OCI-M1 (cell line): ENCODE results near the gene FKBP8.
"Not testable (repeated sequence)": the region's sequence is repeated elsewhere in the genome, so short reads cannot be mapped to it uniquely, and the experiment has no call there.

ENCODE experiments used
- DNase-seq: peaks from one replicate; lab custom pipeline; 2025; lab: John Stamatoyannopoulos, UW

Gene FKBP8

DNA sequence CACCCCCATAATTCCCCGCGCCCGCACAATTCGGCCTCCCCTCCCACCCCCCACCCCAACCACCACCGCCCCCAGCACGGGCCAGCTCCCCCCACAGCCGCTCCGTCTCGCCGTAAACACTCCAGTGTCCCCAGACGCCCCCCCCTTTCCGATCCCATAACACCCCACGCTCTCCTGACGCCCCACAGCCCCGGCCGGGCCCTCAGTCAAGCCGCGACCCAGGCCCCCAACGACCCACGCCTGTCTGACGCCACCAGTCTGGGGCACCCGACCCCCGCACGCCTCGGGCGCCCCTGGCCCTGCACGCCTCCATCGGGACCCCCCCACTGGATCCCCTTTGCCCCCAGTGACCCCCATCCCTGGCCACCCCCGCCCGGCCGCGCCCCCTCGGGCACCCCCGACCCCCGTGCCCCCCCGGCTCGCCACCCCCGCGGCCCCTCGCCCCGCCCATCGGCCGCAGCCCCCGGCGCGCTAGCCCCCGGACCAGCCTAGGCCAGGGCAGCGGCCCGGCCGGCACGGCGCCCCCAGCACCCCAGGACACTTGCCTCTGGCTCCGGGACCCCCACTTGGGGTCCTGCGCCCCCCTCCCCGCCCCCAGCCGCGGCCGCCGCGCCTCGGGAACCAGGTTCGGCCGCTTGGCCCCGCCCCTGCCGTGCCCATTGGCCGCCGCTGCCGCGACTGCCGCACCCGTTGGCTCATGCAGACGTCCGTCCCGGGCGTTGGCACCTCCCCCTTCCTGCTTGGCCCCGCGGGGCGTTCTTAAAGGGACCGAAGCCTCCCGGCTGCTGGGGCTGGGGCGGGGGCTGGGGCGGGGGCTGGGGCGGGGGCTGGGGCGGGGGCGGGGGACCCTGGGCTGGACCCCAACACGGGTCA, at the start of gene FKBP8:
Gene FKBP8 (minus strand): TSS at position 633 of the 873 bp plus-strand sequence. CDS start 1,603 bp downstream, outside the sequence.
- peak; percentile 95 for DNase-seq

DNA sequence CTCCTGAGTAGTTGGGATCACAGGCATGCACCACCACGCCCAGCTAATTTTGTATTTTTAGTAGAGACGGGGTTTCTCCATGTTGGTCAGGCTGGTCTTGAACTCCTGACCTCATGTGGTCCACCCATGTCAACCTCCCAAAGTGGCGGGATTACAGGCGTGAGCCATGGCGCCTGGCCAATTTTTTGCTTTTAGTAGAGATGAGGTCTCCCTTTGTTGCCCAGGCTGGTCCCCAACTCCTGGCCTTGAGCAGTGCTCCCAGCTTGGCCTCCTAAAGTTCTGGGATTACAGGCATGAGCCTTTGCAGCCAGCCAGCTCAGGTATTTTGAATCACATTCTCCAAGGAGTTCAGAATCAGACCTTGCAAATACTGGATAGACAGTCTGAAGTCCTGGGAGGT, 49.4 kb upstream of the FKBP8 start:
- DNase-seq, result not testable (repeated sequence)

DNA sequence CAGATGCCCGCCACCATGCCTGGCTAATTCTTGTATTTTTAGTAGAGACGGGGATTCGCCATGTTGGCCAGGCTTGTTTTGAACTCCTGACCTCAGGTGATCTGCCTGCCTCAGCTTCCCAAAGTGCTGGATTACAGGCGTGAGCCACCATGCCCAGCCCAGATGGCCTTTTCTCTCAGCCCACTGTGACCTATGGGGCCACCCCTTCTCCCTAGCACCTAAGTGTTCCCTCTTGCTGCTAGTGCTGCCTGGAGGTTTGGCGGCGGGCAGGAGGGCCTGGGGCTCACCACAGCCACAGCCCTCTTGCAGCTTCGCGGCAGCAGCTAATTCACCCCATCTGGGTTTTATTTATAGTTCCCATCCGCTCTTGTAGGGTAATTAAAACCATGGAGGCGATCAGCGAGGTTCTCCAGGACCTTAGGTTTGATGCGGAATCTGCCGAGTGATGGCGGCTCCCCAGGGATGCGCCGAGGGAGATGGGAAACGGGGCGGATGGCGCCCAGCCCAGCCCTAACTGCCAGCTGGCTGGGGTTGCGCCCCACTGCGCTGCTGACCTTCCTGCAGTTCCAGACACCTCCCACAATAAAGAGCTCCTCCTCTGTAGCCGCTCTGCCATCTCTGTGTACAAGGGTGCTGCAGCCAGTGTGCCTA, 48.5 kb upstream of the FKBP8 start:
- DNase-seq, result no peak

DNA sequence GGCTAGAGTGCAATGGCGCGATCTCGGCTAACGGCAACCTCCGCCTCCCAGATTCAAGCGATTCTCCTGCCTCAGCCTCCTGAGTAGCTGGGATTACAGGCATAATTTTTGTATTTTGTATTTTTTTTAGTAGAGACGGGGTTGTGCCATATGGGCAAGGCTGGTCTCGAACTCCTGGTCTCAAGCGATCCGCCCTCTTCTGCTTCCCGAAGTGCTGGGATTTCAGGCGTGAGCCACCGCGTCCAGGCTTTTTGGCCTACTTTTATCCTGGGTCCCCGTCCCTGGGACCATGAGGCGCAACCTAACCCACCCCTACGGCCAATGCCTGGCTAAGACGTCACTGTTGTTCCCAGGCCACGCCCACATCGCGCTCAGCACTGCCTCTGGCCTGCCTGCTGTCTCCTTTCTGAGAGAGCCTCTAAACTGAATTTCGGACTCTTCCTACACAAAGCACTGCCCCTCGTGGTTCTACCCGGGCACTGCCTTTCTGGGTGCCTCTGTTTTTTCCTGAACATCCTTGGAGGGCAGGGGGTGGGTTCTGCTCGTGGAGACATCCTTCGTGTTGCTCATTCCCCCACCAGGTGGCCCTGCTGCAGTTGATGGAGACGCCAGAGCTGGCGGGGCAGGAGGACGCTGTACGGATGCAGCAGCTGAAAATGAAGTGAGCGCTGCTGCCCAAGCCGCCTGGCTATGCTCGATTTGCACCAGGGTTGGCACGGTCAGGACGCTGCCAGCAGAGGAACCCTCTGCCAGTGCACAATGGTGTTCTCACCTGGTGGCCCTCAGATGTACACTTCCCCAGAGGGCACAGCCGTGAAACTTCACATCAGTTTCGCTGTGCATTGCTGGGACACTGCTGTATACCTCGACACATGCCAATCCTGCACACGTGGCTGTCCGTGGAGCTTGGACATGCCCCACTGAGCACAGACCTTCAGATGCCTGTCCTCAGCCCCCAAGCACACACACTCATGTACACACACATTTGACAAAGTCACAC, 47.2 kb upstream of the FKBP8 start:
- no peak for DNase-seq

DNA sequence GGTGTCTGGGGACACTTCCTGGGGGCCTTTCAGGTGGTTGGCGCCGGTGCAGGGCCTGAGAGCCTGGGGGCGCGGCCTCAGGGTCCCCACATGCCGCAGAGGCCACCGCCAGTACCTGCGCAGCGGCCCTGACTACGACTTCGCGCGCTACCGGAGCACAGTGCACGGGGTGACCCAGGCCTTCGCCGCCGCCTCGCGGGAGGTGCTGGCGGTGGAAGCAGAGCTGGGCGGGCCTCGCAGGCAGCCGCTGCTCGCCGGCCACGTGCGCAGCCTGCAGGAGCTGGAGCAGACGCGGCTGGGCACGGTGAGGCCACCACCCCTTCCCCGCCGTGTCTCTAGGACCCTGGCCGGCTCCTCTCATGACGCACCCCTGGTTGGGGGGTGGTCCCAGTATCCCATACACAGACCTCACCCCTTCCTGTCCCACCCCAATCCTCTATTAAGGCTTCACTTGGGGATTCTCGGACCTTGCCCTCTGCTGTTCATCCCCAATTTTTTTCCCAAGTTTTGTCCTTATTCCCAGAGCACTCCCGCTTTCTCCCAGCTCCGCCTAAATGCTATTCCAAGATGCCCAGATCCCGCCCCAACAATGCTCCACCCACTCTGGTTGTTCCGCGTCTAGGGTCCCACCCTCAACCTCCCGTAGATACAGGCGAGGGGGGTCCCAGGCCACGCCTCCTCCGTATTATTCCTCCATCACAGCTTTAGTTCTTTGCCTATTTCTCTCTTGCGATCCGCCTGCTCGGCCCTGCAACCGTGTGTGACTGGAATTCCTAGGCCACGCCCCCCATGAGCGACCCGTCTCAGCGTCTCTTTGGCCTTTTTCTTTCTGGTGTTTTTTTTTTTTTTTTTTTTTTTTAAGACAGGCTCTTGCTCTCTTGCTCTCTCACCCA, 46.3 kb upstream of the FKBP8 start:
- DNase-seq, result peak; percentile 76

DNA sequence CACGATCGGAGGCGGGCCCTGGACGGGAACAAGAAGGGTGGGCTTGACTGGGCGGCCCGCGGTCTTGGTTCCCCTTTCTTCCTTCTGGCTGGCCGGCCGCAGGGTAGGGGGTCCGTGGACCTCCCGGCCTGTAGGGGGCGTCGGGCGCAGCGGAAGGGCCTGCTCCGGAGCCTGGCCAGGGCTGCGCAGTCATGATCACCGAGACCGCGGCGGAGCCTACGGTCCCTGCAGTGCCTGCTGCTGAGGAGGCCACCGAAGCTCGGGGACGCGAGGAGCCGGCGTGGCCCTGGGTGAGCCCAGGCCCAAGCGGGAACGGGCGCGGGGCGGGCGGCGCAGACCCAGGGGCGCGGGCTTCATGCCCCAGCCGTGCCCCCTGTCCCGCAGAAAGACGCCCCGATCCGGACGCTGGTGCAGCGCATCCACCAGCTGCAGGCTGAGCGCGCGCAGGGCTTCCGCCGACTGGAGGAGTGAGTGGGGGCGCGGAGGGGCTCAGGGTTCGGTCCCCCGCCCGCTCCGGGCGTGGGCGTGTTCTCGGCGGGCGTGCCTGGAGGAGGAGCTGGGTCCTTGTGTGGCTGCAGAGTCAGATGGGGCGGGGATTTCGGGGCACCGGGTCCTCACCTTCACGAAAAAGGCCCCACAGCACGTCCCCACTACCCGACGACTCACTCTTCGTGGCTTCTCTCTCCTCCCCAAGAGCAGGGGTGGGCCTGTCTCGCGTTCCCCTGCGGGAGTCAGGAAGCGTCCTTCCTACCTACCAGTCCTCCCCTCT, 45.4 kb upstream of the FKBP8 start, which contains the start of gene REX1BD:
Gene REX1BD (plus strand): TSS at position 188 of the 769 bp plus-strand sequence. CDS start 4 bp downstream, at position 192.
- DNase-seq, result peak; percentile 95

DNA sequence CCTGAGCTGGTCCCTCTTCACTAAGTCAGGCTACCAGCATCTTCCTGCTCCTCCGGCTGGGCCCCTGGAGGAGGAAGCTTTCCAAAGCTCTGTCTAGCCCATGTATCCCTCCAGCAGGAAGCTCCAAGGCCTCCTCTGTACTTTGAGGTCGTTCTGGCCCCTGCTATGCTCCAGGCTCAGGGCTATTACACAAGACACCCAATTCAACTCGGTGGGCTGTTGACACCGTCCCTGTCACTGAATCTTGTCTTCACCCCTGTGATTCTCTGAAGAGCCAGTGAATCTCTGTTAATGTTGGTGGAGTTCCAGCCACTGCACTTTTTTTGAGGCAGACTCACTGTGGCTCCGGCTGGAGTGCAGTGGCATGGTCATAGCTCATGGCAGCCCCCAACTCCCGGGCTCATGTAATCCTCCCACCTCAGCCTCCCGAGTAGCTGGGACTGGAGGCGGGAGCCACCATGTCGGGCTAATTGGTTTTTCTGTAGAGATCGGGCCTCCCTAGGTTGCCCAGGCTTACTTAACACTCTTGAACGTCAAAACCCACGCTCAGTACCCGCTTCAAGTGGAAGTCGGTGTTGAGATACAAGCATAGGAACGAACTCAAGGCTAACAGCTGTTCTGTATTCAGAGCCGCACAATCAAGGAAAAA, 44.7 kb upstream of the FKBP8 start:
- DNase-seq, result no peak

DNA sequence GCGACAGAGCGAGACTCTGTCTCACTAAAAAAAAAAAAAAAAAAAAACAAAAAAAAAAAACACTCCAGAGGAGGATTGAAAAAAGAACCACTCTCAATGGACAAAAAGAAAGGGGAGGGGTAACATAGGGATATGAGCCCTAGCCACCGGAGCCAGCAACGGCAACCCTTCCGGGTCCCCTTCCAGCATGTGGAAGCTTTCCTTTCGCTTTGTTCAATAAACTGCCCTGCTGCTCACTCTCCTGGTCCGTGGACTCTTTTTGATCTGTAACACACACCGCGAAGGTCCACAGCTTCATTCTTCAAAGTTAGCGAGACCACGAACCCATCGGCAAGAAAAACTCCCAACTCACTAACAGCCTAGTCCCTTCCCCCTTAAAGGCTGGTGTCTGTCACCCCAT, 44.2 kb upstream of the FKBP8 start:
- DNase-seq, result no peak

DNA sequence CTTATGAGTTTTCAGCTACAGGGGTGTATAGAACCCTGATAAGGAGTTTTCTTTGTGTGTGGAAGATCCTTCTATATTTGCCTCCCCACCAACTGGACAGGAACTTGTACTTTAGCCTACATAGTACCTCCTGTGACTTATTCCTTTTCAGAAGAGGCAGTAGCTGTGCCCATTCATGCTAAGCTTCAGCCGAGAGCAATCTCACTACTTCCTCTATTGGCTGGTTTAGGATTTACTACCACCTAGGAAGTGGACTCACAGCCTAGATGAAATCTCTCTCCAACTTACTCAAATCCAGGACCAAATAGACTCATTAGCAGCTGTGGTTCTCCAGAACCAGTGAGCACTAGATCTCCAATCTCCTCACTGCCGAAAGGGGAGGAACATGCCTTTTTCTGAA, 42.9 kb upstream of the FKBP8 start:
- peak; percentile 76 for DNase-seq

DNA sequence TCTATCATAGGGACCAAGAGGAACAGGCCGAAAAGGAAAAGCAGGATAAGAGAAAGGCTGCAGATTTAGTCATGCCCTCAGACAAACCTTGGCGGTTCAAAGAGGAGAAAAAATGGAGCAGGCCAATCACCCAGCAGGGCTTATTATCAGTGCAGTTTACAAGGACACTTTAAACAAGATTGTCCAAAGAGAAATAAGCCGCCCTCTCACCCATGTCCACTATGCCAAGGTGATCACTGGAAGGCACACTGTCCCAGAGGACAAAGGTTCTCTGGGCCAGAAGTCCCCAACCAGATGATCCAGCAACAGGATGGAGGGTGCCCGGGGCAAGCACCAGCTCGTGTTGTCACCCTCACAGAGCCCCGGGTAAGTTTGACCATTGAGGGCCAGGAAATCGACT, 36.9 kb upstream of the FKBP8 start:
- DNase-seq, result no peak

DNA sequence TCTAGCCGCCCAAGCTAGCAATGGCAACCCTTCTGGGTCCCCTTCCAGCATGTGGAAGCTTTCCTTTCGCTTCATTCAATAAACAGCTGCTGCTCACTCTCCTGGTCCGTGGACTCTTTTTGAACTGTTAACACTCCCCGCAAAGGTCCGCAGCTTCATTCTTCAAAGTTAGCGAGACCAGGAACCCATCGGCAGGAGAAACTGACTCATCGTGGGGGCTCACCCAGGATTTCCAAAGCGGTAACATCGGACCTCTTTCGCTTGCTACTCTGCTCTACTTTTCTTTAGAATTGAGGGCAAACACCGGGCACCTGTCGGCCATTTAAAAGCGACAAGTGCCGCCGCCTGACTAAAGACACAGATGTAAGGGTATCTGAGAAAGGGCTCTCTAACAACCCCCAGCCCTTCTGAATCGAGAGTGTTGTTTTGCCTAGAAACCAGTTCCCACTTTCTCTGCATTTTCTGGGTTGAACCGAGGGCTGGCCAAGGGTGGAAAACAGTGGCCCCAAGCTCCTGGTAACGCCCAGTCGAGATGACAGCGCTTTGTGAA, 34.1 kb upstream of the FKBP8 start:
- DNase-seq, result no peak

DNA sequence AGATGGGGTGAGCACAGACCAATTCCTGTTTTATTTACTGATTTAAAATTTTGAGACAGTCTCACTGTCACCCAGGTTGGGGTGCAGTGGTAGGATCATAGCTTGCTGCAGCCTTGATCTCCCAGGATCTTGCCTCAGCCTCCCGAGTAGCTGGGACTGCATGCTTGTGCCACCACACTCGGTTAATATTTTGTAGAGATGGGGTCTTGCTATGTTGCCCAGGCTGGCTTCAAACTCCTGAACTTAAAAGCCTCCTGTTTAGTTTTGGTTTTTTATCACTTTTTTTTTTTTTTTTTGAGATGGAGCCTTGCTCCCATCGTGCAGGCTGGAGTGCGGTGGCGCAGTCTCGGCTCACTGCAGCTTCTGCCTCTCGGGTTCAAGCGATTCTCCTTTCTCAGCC, 33.0 kb upstream of the FKBP8 start:
- no peak for DNase-seq

DNA sequence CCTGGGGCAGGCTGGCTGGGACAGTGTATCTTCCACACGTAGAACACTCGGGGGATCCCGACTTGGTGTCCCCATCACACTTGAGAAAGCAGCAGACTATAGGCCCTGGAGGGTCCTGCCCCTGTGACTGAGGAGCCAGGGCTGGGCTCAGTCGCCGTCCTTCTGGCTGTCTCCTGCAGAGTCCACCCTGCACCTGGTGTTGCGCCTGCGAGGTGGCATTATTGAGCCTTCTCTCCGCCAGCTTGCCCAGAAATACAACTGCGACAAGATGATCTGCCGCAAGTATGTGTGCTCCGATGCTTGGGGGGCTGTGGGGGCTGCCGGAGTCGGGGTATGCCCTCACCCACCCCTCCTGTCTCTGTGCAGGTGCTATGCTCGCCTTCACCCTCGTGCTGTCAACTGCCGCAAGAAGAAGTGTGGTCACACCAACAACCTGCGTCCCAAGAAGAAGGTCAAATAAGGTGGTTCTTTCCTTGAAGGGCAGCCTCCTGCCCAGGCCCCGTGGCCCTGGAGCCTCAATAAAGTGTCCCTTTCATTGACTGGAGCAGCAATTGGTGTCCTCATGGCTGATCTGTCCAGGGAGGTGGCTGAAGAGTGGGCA, 31.4 kb upstream of the FKBP8 start:
- no peak for DNase-seq

DNA sequence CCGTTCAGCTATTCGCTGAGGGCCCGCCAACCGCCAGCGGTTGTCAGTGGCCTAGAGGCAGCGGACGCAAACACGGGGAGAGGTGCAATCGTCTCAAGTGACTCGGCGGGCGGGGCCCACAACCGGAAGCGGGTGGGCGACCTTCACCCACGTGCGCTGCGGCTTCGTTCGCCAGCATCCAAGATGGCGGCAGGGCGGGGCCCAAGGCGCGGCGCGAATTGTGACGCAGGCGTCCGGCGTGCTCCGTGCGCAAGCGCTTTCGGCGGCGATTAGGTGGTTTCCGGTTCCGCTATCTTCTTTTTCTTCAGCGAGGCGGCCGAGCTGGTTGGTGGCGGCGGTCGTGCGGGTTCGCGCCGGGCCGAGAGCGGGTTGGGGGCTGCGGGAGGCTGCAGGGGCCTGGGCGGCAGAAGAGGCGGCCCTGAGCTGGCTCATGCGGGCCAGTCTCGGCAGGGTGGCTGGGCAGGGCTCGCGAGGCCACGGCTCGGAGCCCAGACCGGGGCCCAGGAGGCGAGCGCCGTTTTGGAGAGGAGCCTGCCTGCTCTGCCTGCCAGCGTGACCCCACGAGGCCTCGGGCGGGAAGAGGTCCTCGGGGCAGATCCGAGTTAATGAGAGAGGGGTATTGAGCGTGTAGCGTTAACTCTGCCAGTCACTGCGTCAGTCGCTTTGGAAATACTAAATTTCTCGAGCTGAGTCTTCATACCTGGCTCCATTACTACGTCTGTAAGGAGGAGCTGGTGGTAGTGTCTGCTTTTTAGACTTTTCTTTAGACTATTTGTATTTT, 28.4 kb upstream of the FKBP8 start, which contains the start of gene UBA52:
Gene UBA52 (plus strand): TSS at position 294 of the 781 bp plus-strand sequence. CDS start 1,444 bp downstream, outside the sequence.
- DNase-seq, result peak; percentile 99

DNA sequence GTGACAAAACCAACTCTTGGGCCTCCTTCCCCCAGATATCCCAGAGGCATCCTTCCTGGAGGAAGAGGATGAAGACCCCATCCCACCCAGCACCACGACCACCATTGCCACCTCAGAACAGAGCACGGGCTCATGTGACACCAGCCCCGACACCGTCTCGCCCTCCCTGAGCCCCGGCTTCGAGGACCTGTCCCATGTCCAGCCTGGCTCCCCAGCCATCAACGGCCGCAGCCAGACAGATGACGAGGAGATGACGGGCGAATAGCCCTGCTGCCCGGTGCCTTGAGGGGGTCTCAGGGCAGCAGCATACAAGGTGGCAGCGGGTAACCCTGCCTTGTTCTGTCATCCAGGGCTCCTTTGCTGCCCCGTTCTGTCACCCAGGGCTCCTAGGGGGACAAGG, 25.0 kb upstream of the FKBP8 start:
- no peak for DNase-seq

DNA sequence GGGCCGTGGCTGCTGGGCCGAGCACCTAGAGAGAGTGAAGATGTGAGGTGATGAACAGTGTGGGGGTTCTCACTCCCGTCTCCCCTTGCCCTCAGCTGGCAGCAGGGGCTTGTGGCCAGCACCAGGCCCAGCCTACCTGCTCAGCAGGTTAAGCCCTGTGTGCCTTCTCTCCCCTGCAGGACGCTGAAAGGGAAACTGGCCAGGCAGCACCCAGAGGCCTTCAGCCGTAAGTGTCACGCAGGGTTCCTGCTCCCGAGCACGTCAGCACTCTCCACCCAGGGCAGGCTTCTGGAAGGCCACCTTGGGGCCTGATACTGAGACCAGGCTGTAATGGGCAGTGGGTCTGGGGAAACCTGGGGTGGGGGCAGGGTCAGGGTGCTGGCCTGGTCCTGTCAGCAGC, 23.6 kb upstream of the FKBP8 start:
- no peak for DNase-seq

DNA sequence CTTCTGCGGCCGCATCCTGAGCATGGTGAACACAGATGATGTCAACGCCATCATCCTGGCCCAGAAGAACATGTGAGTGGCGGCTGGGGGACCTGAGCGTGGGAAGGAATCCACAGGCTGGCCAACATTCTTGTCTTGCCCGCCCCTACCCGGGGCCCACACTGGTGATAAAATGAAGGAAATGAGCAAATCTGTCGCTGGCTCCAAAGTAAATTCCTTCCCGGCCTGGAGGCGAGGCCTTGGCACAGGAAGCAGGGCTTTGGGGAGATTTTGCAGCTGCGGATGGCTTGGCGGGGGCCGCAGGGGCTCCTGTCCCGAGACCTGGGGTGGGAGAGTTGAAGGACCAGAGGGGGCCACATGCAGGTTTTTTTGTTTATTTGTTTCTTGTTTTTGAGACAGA, 18.7 kb upstream of the FKBP8 start:
- no peak for DNase-seq

DNA sequence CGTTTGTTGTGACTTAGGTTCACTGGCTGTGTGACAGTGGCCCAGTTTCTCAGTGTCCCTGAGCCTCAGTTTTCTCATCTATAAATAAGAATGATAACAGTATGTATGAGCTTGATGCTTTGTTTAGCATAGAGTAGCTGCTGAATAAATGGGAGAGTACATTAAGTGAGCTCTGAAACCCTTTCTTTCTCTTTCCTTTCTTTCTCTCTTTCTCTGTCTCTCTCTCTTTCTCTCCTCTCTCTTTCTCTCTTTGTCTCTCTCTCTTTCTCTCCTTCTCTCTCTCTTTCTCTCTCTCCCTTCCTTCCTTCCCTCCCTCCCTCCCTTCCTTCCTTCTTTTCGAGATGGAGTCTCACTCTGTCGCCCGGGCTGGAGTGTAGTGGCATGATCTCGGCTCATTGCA, 16.3 kb upstream of the FKBP8 start:
- DNase-seq, result no peak
